ENCODE data around the gene TLR9. TPM values are rescaled to one million over a fixed set of nuclear protein-coding genes. Genes with fewer than 3 reads are reported as not detected.

The TLR9 gene
- total RNA-seq, 1 experiment from 2014 or later = not detected

- Histone ChIP-seq H4K8ac (replicated peaks; ENCODE audit: insufficient read length, low read depth, low read length) (no peak overlapping the region), H3K14ac (ENCODE audit: insufficient read depth, low read length) (no peak overlapping the region), H2AFZ (ENCODE audit: low read length) (no peak overlapping the region), H3K79me1 (ENCODE audit: insufficient read depth, low read depth, low read length, poor library complexity, severe bottlenecking) (no peaks in the 10 kb centered on the region), H2BK12ac (ENCODE audit: insufficient read length, low read depth, low read length) (no peak overlapping the region), H3K27ac (ENCODE audit: insufficient read length, low read depth, low read length) (no peak overlapping the region), H3K79me2 (ENCODE audit: insufficient read depth, low read length) (peaks cover 5% of the 10 kb centered on the region; the same call in 1 of the 2 replicates), H3K9me3 (ENCODE audit: control insufficient read depth, low read depth, low read length) (no peaks in the 10 kb centered on the region), H3K56ac (ENCODE audit: insufficient read length, low read depth, low read length) (no peak overlapping the region), H4K91ac (ENCODE audit: insufficient read length, low read depth, low read length) (no peak overlapping the region), H3K23ac (ENCODE audit: insufficient read length, low read depth, low read length) (no peak overlapping the region), H3K4ac (ENCODE audit: low read depth, low read length) (no peak overlapping the region), H3K4me1 (ENCODE audit: insufficient read depth, low read length) (peaks cover 11% of the 10 kb centered on the region), H2BK20ac (ENCODE audit: low read depth, low read length, poor library complexity, severe bottlenecking) (no peak overlapping the region), H3T11ph (ENCODE audit: low read length) (no peak overlapping the region), H3K18ac (ENCODE audit: insufficient read length, low read depth, low read length) (no peak overlapping the region), H4K5ac (ENCODE audit: insufficient read length, low read depth, low read length) (no peak overlapping the region), H3K4me2 (ENCODE audit: insufficient read depth, insufficient read length, low read length) (no peak overlapping the region), H2AK5ac (ENCODE audit: insufficient read length, low read length) (no peak overlapping the region), H4K20me1 (ENCODE audit: control insufficient read depth, insufficient read depth, insufficient read length) (no peaks in the 10 kb centered on the region), H3K9ac (ENCODE audit: extremely low read depth, insufficient read length, low read length) (no peak overlapping the region), H3K27me3 (ENCODE audit: insufficient read depth, low read length) (peaks cover 14% of the 10 kb centered on the region; the same call in 1 of the 2 replicates), H2BK15ac (ENCODE audit: low read depth, low read length) (no peak overlapping the region), H2BK5ac (ENCODE audit: insufficient read length, low read length) (no peak overlapping the region), H2BK120ac (ENCODE audit: low read depth, low read length, poor library complexity, severe bottlenecking) (no peak overlapping the region), H3K23me2 (ENCODE audit: insufficient read length, low read depth, low read length, poor library complexity, severe bottlenecking) (peaks cover 11% of the 10 kb centered on the region)
- H3K4me3 Mint-ChIP-seq = no peak overlapping the region
- H3K27ac Mint-ChIP-seq = no peak overlapping the region
- peaks cover 29 to 43% of the 10 kb centered on the region in 2 experiments for H3K4me1 Mint-ChIP-seq
- no CpG with 5 or more reads among the region's 1 CpG for whole genome bisulfite sequencing (ENCODE audit: extremely low coverage, insufficient read length, low lambda C conversion rate)
- H3K27me3 Mint-ChIP-seq (ENCODE audit: low read depth) = peaks cover 40% of the 10 kb centered on the region
- H3K9me3 Mint-ChIP-seq = peaks cover 0 to 5% of the 10 kb centered on the region in 2 experiments; a peak in 2 of 5 replicates
- peaks cover 0 to 10% (median 6%) of the 10 kb centered on the region in 3 experiments; a peak in 3 of 7 replicates for H3K36me3 Mint-ChIP-seq (ENCODE audit: insufficient read depth in 1 of 3, low read depth in 3 of 3)
- DNase-seq = no peak
- TF ChIP-seq CTCF (conservative IDR thresholded peaks at IDR 0.05) = no peak
Observed at GRCh38 chr3:52242039-52242438, 16.6 kb upstream of the TLR9 start.
